ENCODE measurements around the gene MAB21L1.

MAB21L1 gene

DNA sequence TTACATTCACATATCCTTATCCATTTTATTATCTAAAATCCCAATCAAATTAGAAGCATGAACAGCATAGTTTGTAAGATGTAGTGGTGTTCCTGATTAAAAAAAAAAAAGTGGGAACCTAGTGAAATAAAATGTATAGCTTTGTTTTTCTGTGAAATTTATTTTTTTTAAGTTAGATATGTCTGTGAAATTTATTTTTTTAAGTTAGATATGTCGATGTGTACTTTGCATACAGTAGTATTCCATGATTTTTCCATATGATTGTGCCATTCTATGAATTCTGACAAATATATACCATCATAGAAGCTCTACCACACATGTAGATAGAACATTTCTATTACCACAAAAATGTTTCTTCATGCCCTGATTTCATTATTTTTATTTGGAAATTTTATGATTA lies 6.0 kb upstream of the MAB21L1 start:
- ATAC-seq: no peak
- TF ChIP-seq, protein P1, sequence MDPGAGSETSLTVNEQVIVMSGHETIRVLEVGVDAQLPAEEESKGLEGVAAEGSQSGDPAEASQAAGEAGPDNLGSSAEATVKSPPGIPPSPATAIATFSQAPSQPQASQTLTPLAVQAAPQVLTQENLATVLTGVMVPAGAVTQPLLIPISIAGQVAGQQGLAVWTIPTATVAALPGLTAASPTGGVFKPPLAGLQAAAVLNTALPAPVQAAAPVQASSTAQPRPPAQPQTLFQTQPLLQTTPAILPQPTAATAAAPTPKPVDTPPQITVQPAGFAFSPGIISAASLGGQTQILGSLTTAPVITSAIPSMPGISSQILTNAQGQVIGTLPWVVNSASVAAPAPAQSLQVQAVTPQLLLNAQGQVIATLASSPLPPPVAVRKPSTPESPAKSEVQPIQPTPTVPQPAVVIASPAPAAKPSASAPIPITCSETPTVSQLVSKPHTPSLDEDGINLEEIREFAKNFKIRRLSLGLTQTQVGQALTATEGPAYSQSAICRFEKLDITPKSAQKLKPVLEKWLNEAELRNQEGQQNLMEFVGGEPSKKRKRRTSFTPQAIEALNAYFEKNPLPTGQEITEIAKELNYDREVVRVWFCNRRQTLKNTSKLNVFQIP (CRISPR knock-in tag; IDR thresholded peaks at IDR 0.05; ENCODE audit: borderline replicate concordance, low read depth): no peak

DNA sequence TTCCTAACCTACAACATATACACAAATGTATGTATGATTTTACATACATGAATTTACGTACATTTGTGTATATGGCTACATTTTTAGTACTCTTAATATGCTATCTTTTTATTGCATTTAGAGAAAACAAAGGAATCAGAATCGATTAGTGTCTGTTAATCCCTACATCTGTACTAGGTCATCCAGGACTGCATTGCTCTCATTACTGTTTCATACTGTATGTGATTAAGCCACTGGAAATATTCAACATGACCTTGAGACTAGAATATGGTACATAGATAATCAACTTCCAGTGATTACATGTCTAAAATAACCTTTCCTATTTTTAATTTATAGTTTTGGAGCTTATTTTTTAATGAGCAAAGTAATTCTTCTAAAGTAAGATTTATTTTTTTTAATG lies 5.3 kb upstream of the MAB21L1 start:
- no peak for ATAC-seq
- peak; percentile 46; the same call in 1 of the 2 replicates for TF ChIP-seq TCF4 (CRISPR knock-in tag; IDR thresholded peaks at IDR 0.05; ENCODE audit: borderline replicate concordance)
- no peak for TF ChIP-seq ZNF70 (CRISPR knock-in tag; IDR thresholded peaks at IDR 0.05)
- TF ChIP-seq CSDC2 (CRISPR knock-in tag; IDR thresholded peaks at IDR 0.05): no peak
- TF ChIP-seq RARB (CRISPR knock-in tag; IDR thresholded peaks at IDR 0.05): no peak
- TF ChIP-seq TOX (CRISPR knock-in tag; IDR thresholded peaks at IDR 0.05; ENCODE audit: borderline replicate concordance): no peak
- TF ChIP-seq BACH2 (CRISPR knock-in tag; IDR thresholded peaks at IDR 0.05; ENCODE audit: borderline replicate concordance): 0 out of 2 replicates have a peak, but pooled peaks have one; percentile 9

DNA sequence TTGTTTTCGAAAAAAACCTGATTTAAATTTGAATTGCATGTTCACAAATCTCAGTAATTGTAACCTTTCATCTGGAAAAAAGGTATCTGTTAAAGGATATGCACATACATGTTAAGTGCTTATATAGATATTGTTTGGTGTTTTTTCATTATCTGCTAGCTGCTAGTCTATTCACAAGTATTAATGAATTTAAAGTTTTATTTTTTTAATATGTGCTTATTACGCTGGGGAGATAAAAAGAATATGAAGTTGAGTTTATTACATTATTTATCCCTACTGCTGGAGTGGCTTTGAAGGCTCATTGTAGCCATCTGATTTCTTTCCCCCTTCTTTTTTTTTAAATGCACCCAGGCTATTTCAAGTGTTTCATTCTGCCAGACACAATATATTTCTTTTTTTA lies 3.9 kb upstream of the MAB21L1 start:
- TF ChIP-seq ZNF70 (CRISPR knock-in tag; IDR thresholded peaks at IDR 0.05): no peak
- TF ChIP-seq SNAI2 (CRISPR knock-in tag; IDR thresholded peaks at IDR 0.05): no peak
- no peak for TF ChIP-seq ZNF8 (CRISPR knock-in tag; IDR thresholded peaks at IDR 0.05)
- TF ChIP-seq, protein P2, sequence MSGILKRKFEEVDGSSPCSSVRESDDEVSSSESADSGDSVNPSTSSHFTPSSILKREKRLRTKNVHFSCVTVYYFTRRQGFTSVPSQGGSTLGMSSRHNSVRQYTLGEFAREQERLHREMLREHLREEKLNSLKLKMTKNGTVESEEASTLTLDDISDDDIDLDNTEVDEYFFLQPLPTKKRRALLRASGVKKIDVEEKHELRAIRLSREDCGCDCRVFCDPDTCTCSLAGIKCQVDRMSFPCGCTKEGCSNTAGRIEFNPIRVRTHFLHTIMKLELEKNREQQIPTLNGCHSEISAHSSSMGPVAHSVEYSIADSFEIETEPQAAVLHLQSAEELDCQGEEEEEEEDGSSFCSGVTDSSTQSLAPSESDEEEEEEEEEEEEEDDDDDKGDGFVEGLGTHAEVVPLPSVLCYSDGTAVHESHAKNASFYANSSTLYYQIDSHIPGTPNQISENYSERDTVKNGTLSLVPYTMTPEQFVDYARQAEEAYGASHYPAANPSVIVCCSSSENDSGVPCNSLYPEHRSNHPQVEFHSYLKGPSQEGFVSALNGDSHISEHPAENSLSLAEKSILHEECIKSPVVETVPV (CRISPR knock-in tag; IDR thresholded peaks at IDR 0.05): no peak
- no peak for TF ChIP-seq RARB (CRISPR knock-in tag; IDR thresholded peaks at IDR 0.05)
- TF ChIP-seq, protein P3, sequence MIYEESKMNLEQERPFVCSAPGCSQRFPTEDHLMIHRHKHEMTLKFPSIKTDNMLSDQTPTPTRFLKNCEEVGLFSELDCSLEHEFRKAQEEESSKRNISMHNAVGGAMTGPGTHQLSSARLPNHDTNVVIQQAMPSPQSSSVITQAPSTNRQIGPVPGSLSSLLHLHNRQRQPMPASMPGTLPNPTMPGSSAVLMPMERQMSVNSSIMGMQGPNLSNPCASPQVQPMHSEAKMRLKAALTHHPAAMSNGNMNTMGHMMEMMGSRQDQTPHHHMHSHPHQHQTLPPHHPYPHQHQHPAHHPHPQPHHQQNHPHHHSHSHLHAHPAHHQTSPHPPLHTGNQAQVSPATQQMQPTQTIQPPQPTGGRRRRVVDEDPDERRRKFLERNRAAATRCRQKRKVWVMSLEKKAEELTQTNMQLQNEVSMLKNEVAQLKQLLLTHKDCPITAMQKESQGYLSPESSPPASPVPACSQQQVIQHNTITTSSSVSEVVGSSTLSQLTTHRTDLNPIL (CRISPR knock-in tag; IDR thresholded peaks at IDR 0.05; ENCODE audit: low read depth): no peak
- no peak for ATAC-seq

DNA sequence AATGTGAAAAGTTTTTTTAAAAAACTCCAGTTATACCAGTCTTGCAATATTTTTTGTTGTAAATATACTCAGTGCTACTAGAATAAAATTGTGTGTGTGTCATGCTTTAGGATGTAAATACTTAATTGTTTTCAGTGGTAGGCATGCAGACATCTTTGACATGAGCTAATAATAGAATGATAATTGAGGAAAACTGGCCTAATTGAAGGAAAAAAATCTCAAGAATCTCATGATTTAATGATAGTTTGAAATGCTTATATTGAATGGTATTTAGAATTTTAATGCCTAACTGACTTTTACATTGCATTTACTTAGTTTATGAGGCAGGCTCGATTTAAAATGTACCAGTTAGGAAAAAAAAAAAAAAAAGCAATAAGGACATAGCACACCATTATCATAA lies 3.2 kb upstream of the MAB21L1 start:
- ATAC-seq: no peak
- TF ChIP-seq, protein P3 (CRISPR knock-in tag; IDR thresholded peaks at IDR 0.05; ENCODE audit: low read depth): no peak
- peak; percentile 82 for TF ChIP-seq ISL1 (CRISPR knock-in tag; IDR thresholded peaks at IDR 0.05)

DNA sequence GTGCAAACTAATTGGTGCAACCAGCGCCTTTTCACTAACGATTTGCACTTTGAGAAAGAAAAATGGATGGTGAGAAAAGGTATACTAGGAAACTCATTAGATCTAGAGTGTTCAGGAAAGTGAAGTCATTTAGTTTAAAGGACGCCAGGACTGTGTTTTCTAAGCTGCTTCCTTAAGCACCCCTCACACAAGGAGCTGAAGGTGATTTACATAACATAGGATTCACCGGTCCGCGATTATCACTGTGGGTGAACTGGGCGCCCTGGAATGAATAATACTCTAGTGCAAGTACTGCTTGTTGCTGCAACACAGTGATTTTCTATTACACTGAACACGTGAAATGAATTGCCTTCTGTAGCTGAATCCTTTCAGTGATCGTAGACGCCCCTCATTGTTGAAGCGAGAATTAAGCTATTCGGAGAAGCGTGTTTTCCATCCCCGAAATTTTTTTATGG lies 2.6 kb upstream of the MAB21L1 start:
- TF ChIP-seq CSDC2 (CRISPR knock-in tag; IDR thresholded peaks at IDR 0.05) (no peak), SNAI2 (CRISPR knock-in tag; IDR thresholded peaks at IDR 0.05) (no peak), OSR1 (CRISPR knock-in tag; IDR thresholded peaks at IDR 0.05) (no peak), RARB (CRISPR knock-in tag; IDR thresholded peaks at IDR 0.05) (no peak), PPARA (CRISPR knock-in tag; IDR thresholded peaks at IDR 0.05; ENCODE audit: borderline replicate concordance) (no peak), ZNF565 (CRISPR knock-in tag; conservative IDR thresholded peaks at IDR 0.05; ENCODE audit: low read depth) (no peak), ZFP30 (CRISPR knock-in tag; IDR thresholded peaks at IDR 0.05) (no peak), BACH2 (CRISPR knock-in tag; IDR thresholded peaks at IDR 0.05; ENCODE audit: borderline replicate concordance) (no peak), ISL1 (CRISPR knock-in tag; IDR thresholded peaks at IDR 0.05) (no peak), ESRRG (CRISPR knock-in tag; IDR thresholded peaks at IDR 0.05) (no peak), ARNTL (CRISPR knock-in tag; IDR thresholded peaks at IDR 0.05; ENCODE audit: borderline replicate concordance, low read depth) (no peak), ZFP3 (CRISPR knock-in tag; IDR thresholded peaks at IDR 0.05) (no peak), TCF4 (CRISPR knock-in tag; IDR thresholded peaks at IDR 0.05; ENCODE audit: borderline replicate concordance) (no peak)
- TF ChIP-seq, protein P4, sequence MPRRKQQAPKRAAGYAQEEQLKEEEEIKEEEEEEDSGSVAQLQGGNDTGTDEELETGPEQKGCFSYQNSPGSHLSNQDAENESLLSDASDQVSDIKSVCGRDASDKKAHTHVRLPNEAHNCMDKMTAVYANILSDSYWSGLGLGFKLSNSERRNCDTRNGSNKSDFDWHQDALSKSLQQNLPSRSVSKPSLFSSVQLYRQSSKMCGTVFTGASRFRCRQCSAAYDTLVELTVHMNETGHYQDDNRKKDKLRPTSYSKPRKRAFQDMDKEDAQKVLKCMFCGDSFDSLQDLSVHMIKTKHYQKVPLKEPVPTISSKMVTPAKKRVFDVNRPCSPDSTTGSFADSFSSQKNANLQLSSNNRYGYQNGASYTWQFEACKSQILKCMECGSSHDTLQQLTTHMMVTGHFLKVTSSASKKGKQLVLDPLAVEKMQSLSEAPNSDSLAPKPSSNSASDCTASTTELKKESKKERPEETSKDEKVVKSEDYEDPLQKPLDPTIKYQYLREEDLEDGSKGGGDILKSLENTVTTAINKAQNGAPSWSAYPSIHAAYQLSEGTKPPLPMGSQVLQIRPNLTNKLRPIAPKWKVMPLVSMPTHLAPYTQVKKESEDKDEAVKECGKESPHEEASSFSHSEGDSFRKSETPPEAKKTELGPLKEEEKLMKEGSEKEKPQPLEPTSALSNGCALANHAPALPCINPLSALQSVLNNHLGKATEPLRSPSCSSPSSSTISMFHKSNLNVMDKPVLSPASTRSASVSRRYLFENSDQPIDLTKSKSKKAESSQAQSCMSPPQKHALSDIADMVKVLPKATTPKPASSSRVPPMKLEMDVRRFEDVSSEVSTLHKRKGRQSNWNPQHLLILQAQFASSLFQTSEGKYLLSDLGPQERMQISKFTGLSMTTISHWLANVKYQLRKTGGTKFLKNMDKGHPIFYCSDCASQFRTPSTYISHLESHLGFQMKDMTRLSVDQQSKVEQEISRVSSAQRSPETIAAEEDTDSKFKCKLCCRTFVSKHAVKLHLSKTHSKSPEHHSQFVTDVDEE (CRISPR knock-in tag; IDR thresholded peaks at IDR 0.05): no peak
- TF ChIP-seq, protein P5, sequence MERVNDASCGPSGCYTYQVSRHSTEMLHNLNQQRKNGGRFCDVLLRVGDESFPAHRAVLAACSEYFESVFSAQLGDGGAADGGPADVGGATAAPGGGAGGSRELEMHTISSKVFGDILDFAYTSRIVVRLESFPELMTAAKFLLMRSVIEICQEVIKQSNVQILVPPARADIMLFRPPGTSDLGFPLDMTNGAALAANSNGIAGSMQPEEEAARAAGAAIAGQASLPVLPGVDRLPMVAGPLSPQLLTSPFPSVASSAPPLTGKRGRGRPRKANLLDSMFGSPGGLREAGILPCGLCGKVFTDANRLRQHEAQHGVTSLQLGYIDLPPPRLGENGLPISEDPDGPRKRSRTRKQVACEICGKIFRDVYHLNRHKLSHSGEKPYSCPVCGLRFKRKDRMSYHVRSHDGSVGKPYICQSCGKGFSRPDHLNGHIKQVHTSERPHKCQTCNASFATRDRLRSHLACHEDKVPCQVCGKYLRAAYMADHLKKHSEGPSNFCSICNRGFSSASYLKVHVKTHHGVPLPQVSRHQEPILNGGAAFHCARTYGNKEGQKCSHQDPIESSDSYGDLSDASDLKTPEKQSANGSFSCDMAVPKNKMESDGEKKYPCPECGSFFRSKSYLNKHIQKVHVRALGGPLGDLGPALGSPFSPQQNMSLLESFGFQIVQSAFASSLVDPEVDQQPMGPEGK (CRISPR knock-in tag; IDR thresholded peaks at IDR 0.05; ENCODE audit: borderline replicate concordance): no peak

More for the DNA sequence above, 2.6 kb upstream of the MAB21L1 start:
- peak; percentile 22 for ATAC-seq

Data from SK-N-SH treated with all-trans-retinoic acid at 6 μM for 48 hours (cell line).